SU-DHL-6 (cell line): Measurements from ENCODE around the gene PCDHAC1.

ENCODE experiments used
- H2AFZ ChIP-seq: fragments of 200-600 bp; sonication (generic); 2 replicates; pipeline ENCODE4 v1.6.1; 2014; ENCODE audit warnings: low read depth, mild to moderate bottlenecking, moderate library complexity, mixed read lengths, antibody characterized with exemption, low read length; ENCODE audit not compliant: severe bottlenecking
- H3F3A ChIP-seq: fragments of 200-600 bp; shearing (Covaris generic); 2 replicates; pipeline ENCODE4 v1.6.0; 2016; ENCODE audit warnings: antibody characterized with exemption, mild to moderate bottlenecking; ENCODE audit not compliant: insufficient read depth
- H3K27ac ChIP-seq: fragments of 200-600 bp; sonication (generic); 2 replicates; pipeline ENCODE4 v1.5.1; 2016; ENCODE audit warnings: low read depth, mild to moderate bottlenecking, low read length, moderate library complexity, mixed read lengths
- H3K27me3 ChIP-seq: fragments of 200-600 bp; sonication (generic), shearing (Covaris generic); 2 replicates; pipeline ENCODE4 v1.6.0; 2014; ENCODE audit warnings: mild to moderate bottlenecking, low read length
- H3K36me3 ChIP-seq: fragments of 200-600 bp; sonication (generic); 2 replicates; pipeline ENCODE4 v1.6.1; 2014; ENCODE audit warnings: mild to moderate bottlenecking, low read length, mixed read lengths
- H3K4me2 ChIP-seq: fragments of 300-600, 200-600 bp; shearing (Covaris generic), sonication (generic); 2 replicates; pipeline ENCODE4 v1.6.0; 2014; ENCODE audit warnings: low read length, low read depth, mild to moderate bottlenecking; ENCODE audit not compliant: poor library complexity, severe bottlenecking
- H3K4me3 ChIP-seq: fragments of 200-600 bp; sonication (generic); 2 replicates; pipeline ENCODE4 v1.5.1; 2014; ENCODE audit warnings: antibody characterized with exemption, low read length, mild to moderate bottlenecking, mixed read lengths; ENCODE audit not compliant: insufficient read depth, poor library complexity, severe bottlenecking
- H3K79me2 ChIP-seq: fragments of 200-600 bp; sonication (generic); 2 replicates; pipeline ENCODE4 v1.6.1; 2014; ENCODE audit warnings: mild to moderate bottlenecking, low read length, moderate library complexity; ENCODE audit not compliant: insufficient read depth
- H3K9ac ChIP-seq: fragments of 200-600 bp; sonication (generic); 2 replicates; pipeline ENCODE4 v1.7.0; 2014; ENCODE audit warnings: mild to moderate bottlenecking, low read length
- H3K9me2 ChIP-seq: fragments of 200-600 bp; sonication (generic); replicated peaks from 2 replicates; pipeline ENCODE4 v1.6.1; 2014; ENCODE audit warnings: low read length; ENCODE audit not compliant: insufficient read depth
- H3K9me3 ChIP-seq: fragments of 200-600 bp; sonication (generic); 2 replicates; pipeline ENCODE4 v1.6.1; 2014; ENCODE audit warnings: low read length, mixed read lengths; ENCODE audit not compliant: insufficient read depth
- H4K20me1 ChIP-seq: fragments of 200-600 bp; sonication (generic); 2 replicates; pipeline ENCODE4 v1.6.1; 2014; ENCODE audit warnings: low read depth, mild to moderate bottlenecking, antibody characterized with exemption, low read length, moderate library complexity, mixed read lengths
- EZH2phosphoT487 ChIP-seq: fragments of 200-600 bp; sonication (generic), shearing (Covaris generic); conservative IDR thresholded peaks from 2 replicates; pipeline ENCODE4 v1.6.1; 2018; ENCODE audit warnings: mild to moderate bottlenecking, antibody characterized with exemption, low read length, moderate library complexity, mixed read lengths
- TF ChIP-seq, protein P1 (sequence below): fragments of 200-600 bp; sonication (generic); IDR thresholded peaks from one replicate; pipeline ENCODE4 v1.5.1; 2017; ENCODE audit warnings: antibody characterized with exemption, mild to moderate bottlenecking, low read length, moderate library complexity; ENCODE audit not compliant: insufficient read depth, poor library complexity, severe bottlenecking

Gene PCDHAC1

DNA sequence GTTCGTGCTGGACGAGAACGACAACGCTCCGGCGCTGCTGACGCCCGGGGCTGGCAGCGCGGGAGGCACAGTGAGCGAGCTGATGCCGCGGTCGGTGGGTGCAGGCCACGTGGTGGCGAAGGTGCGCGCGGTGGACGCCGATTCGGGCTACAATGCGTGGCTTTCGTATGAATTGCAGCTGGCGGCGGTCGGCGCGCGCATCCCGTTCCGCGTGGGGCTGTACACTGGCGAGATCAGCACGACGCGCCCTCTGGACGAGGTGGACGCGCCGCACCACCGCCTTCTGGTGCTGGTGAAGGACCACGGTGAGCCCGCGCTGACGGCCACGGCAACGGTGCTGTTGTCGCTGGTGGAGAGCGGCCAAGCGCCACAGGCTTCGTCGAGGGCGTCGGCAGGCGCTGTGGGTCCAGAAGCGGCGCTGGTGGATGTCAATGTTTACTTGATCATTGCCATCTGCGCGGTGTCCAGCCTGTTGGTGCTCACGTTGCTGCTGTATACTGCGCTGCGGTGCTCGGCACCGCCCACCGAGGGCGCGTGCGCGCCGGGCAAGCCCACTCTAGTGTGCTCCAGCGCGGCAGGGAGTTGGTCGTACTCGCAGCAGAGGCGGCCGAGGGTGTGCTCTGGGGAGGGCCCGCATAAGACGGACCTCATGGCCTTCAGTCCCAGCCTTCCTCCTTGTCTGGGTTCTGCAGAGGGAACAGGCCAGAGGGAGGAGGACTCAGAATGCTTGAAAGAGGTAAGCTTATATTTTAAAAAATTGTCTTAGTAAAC, 42.0 kb upstream of the PCDHAC1 start:
- no peaks in the 10 kb centered on the region for H3K9me2 ChIP-seq
- no peaks in the 10 kb centered on the region for H3K36me3 ChIP-seq
- no peak overlapping the region for H3K27ac ChIP-seq
- H3K4me2 ChIP-seq: no peak overlapping the region
- H3K27me3 ChIP-seq: no peaks in the 10 kb centered on the region
- H3K4me3 ChIP-seq: no peak overlapping the region
- H3K9me3 ChIP-seq: no peaks in the 10 kb centered on the region
- no peaks in the 10 kb centered on the region for H4K20me1 ChIP-seq
- H3K79me2 ChIP-seq: no peaks in the 10 kb centered on the region
- TF ChIP-seq, protein P1, sequence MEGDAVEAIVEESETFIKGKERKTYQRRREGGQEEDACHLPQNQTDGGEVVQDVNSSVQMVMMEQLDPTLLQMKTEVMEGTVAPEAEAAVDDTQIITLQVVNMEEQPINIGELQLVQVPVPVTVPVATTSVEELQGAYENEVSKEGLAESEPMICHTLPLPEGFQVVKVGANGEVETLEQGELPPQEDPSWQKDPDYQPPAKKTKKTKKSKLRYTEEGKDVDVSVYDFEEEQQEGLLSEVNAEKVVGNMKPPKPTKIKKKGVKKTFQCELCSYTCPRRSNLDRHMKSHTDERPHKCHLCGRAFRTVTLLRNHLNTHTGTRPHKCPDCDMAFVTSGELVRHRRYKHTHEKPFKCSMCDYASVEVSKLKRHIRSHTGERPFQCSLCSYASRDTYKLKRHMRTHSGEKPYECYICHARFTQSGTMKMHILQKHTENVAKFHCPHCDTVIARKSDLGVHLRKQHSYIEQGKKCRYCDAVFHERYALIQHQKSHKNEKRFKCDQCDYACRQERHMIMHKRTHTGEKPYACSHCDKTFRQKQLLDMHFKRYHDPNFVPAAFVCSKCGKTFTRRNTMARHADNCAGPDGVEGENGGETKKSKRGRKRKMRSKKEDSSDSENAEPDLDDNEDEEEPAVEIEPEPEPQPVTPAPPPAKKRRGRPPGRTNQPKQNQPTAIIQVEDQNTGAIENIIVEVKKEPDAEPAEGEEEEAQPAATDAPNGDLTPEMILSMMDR: no peak
- no peak for TF ChIP-seq EZH2phosphoT487
- no peak overlapping the region for H3K9ac ChIP-seq
- no peak overlapping the region for H2AFZ ChIP-seq
- no peaks in the 10 kb centered on the region; the same call in 1 of the 2 replicates for H3F3A ChIP-seq

DNA sequence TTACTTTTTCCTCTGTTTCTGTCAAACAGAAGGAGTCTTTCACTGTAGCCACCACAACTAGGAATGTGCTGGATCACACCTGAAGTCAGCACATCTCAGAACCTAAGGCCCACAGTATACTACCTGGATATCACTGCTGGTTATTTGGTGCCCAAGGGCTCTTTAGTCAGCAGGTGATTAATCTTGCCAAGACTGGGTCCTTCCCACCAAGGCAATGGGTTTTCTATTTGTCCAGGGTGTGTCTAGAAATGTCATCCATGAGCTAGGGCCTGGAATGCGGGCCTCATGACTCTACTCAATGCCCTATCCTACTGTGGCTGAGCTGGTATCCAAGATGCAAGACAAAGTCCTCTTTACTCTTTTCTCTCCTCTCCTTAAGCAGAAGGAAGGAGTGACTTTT, 9.8 kb upstream of the PCDHAC1 start:
- Histone ChIP-seq H3K36me3 (no peaks in the 10 kb centered on the region), H2AFZ (no peak overlapping the region), H3K9me2 (no peaks in the 10 kb centered on the region), H4K20me1 (no peaks in the 10 kb centered on the region), H3K4me2 (no peak overlapping the region), H3K9me3 (no peaks in the 10 kb centered on the region), H3K27me3 (no peaks in the 10 kb centered on the region), H3K9ac (no peak overlapping the region), H3K4me3 (no peak overlapping the region), H3K79me2 (no peaks in the 10 kb centered on the region), H3F3A (no peaks in the 10 kb centered on the region), H3K27ac (no peak overlapping the region)
- no peak for TF ChIP-seq EZH2phosphoT487
- TF ChIP-seq, protein P1: no peak

DNA sequence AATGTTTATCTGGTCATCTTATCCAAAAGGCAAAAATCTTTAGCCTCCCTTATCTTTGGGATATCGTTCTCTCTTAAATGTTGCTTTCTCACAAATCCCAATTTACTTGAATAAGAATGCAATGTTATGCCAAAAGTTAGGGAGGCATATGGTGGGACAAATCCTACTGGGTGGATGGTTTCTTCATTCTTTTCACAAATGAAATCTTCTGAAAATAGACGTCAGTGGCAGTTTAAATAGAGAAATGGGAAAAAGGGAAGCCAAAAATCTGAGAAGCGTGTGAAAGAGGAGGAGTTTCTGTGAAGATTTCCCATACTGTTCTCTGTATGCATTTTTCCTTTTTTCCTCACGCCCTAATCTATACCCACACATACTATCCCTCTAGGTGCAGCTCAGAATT, 2.5 kb upstream of the PCDHAC1 start:
- Histone ChIP-seq H3F3A (no peaks in the 10 kb centered on the region), H4K20me1 (no peaks in the 10 kb centered on the region)

More for the DNA sequence above, 2.5 kb upstream of the PCDHAC1 start:
- Histone ChIP-seq H2AFZ (no peak overlapping the region), H3K4me3 (no peak overlapping the region), H3K27me3 (no peaks in the 10 kb centered on the region), H3K27ac (no peak overlapping the region), H3K79me2 (no peaks in the 10 kb centered on the region), H3K4me2 (no peak overlapping the region), H3K9ac (no peak overlapping the region), H3K36me3 (no peaks in the 10 kb centered on the region), H3K9me3 (no peaks in the 10 kb centered on the region), H3K9me2 (no peaks in the 10 kb centered on the region)
- TF ChIP-seq EZH2phosphoT487: no peak
- TF ChIP-seq, protein P1: no peak
